IPS-18a (cell line): ENCODE data around the gene ABLIM1.

Experiments used
- H3K27ac ChIP-seq: one replicate; pipeline ENCODE4 v1.5.1; 2013; ENCODE audit warnings: low read length
- H3K27me3 ChIP-seq: one replicate; pipeline ENCODE4 v1.6.1; 2013; ENCODE audit warnings: mild to moderate bottlenecking, low read length; ENCODE audit not compliant: control insufficient read depth, insufficient read depth
- H3K36me3 ChIP-seq: one replicate; pipeline ENCODE4 v1.6.1; 2013; ENCODE audit warnings: low read depth, low read length; ENCODE audit not compliant: control insufficient read depth
- H3K4me1 ChIP-seq: one replicate; pipeline ENCODE4 v1.6.1; 2013; ENCODE audit warnings: low read depth, low read length; ENCODE audit not compliant: control insufficient read depth
- H3K4me3 ChIP-seq: one replicate; pipeline ENCODE4 v1.5.1; 2013; ENCODE audit warnings: low read length
- H3K9ac ChIP-seq: one replicate; pipeline ENCODE4 v1.6.1; 2013; ENCODE audit warnings: mild to moderate bottlenecking, low read length, moderate library complexity
- H3K9me3 ChIP-seq: one replicate; pipeline ENCODE4 v1.6.1; 2013; ENCODE audit warnings: low read depth, low read length; ENCODE audit not compliant: control insufficient read depth

Gene ABLIM1

GRCh38 chr10:114519306-114519669 is 138.8 kb downstream of the ABLIM1 start:
- peaks cover 41% of the 10 kb centered on the region for H3K4me1 ChIP-seq
- H3K36me3 ChIP-seq = no peaks in the 10 kb centered on the region
- H3K27me3 ChIP-seq = no peaks in the 10 kb centered on the region
- no peak overlapping the region for H3K27ac ChIP-seq
- no peak overlapping the region for H3K4me3 ChIP-seq
- no peak overlapping the region for H3K9ac ChIP-seq
- H3K9me3 ChIP-seq = no peaks in the 10 kb centered on the region

- no peaks in the 10 kb centered on the region for H3K9me3 ChIP-seq
- H3K9ac ChIP-seq = no peak overlapping the region
- H3K27me3 ChIP-seq = no peaks in the 10 kb centered on the region
- H3K36me3 ChIP-seq = no peaks in the 10 kb centered on the region
- H3K4me3 ChIP-seq = no peak overlapping the region
- no peak overlapping the region for H3K27ac ChIP-seq
- H3K4me1 ChIP-seq = peaks cover 38% of the 10 kb centered on the region
Measured at GRCh38 chr10:114518401-114519305, 139.4 kb downstream of the ABLIM1 start.

DNA sequence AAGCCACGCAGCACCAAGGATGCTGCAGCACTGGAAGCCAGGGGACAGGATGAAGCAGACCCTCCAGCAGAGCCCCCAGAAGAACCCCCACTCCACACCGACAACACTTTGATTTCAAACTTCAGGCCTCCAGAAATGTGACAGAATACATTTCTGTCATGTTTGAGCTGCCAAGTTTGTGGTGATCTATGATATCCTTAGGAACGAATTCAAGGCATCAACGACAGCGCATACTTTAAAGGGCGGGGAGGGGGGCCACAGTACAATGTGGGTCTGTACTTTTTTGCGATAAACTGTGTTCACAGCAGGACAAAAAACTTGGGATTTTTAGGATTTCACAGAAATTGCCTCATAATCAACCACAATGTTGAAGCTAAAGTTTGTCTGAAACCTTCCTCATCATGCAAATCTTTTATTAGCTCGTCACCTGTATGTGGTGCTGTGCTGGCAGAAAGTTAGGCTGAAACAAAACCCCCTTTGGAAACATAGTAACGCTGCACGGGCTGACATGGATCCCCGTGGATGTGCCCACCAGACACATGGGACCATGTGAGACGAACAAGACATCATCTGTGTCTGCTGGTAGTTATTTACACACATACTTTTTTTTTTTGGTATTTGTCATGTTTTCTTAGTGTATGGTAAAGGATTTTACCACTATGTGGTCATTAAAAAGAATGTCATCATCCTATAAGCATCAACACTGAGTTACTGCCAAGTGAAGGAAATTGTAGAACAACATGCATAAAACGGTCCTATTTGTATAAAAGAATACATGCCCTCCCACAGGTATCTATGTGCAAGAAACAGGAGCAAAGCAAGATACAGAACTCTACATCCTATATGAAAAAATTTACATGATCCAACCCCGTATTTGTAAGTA is 140.5 kb downstream of the ABLIM1 start:
- Histone ChIP-seq H3K27ac (no peak overlapping the region), H3K27me3 (no peaks in the 10 kb centered on the region), H3K9me3 (no peaks in the 10 kb centered on the region), H3K4me3 (no peak overlapping the region), H3K9ac (no peak overlapping the region), H3K4me1 (peaks cover 30% of the 10 kb centered on the region), H3K36me3 (no peaks in the 10 kb centered on the region)

DNA sequence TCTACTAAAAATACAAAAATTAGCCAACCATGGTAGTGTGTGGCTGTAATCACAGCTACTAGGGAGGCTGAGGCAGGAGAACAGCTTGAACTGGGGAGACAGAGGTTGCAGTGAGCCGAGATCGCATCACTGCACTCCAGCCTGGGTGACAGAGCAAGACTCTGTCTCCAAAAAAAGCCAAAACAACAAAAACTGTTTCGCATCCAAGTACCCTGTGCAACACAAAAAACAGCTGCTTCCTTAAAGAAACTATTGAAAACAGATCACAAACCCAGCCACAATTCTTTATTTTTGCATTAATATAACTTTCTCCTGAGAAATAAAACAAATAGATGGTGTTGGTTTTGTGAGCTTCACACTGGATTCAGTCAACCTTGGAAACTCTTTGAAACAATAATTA is 141.7 kb downstream of the ABLIM1 start:
- no peaks in the 10 kb centered on the region for H3K9me3 ChIP-seq
- H3K4me3 ChIP-seq = no peak overlapping the region
- no peaks in the 10 kb centered on the region for H3K36me3 ChIP-seq
- H3K27me3 ChIP-seq = no peaks in the 10 kb centered on the region
- peaks cover 19% of the 10 kb centered on the region for H3K4me1 ChIP-seq
- H3K9ac ChIP-seq = no peak overlapping the region
- no peak overlapping the region for H3K27ac ChIP-seq

- no peak overlapping the region for H3K4me3 ChIP-seq
- peaks cover 19% of the 10 kb centered on the region for H3K4me1 ChIP-seq
Measured at GRCh38 chr10:114515298-114515914, 142.7 kb downstream of the ABLIM1 start.

GRCh38 chr10:114513381-114513792 is 144.7 kb downstream of the ABLIM1 start:
- no peaks in the 10 kb centered on the region for H3K36me3 ChIP-seq

More at GRCh38 chr10:114515298-114515914, 142.7 kb downstream of the ABLIM1 start:
- H3K9me3 ChIP-seq = no peaks in the 10 kb centered on the region
- H3K36me3 ChIP-seq = no peaks in the 10 kb centered on the region
- H3K27me3 ChIP-seq = no peaks in the 10 kb centered on the region
- H3K27ac ChIP-seq = no peak overlapping the region
- no peak overlapping the region for H3K9ac ChIP-seq

GRCh38 chr10:114511881-114512280 is 146.2 kb downstream of the ABLIM1 start:
- Histone ChIP-seq H3K27ac (no peak overlapping the region), H3K9ac (no peak overlapping the region), H3K4me3 (no peak overlapping the region), H3K9me3 (no peaks in the 10 kb centered on the region), H3K36me3 (no peaks in the 10 kb centered on the region), H3K4me1 (peaks cover 12% of the 10 kb centered on the region), H3K27me3 (no peaks in the 10 kb centered on the region)

More at GRCh38 chr10:114513381-114513792, 144.7 kb downstream of the ABLIM1 start:
- no peaks in the 10 kb centered on the region for H3K9me3 ChIP-seq
- peaks cover 9% of the 10 kb centered on the region for H3K4me1 ChIP-seq
- H3K27ac ChIP-seq = no peak overlapping the region
- no peak overlapping the region for H3K9ac ChIP-seq
- no peaks in the 10 kb centered on the region for H3K27me3 ChIP-seq
- no peak overlapping the region for H3K4me3 ChIP-seq

DNA sequence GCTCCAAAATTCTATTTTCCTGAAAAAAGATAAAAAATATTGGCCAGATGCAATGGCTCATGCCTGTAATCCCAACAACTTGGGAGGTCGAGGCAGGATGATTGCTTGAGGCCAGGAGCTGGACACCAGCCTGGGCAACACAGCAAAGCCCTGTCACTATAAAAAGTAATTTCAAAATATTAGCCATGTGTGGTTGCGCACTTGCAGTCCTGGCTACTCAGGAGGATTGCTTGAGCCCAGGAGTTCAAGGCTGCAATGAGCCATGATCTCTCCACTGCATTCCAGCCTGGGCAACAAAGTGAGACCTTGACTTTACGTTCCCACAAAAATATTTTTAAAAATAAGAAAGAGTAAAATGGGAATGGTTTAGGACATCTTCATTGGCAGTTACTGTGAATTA is 149.7 kb downstream of the ABLIM1 start:
- H3K9me3 ChIP-seq = no peaks in the 10 kb centered on the region
- H3K4me1 ChIP-seq = peaks cover 12% of the 10 kb centered on the region
- H3K27me3 ChIP-seq = no peaks in the 10 kb centered on the region
- no peak overlapping the region for H3K27ac ChIP-seq
- H3K36me3 ChIP-seq = no peaks in the 10 kb centered on the region
- H3K9ac ChIP-seq = no peak overlapping the region
- no peak overlapping the region for H3K4me3 ChIP-seq

GRCh38 chr10:114507449-114507848 is 150.6 kb downstream of the ABLIM1 start:
- no peak overlapping the region for H3K9ac ChIP-seq
- H3K36me3 ChIP-seq = no peaks in the 10 kb centered on the region
- peaks cover 12% of the 10 kb centered on the region for H3K4me1 ChIP-seq
- H3K9me3 ChIP-seq = no peaks in the 10 kb centered on the region
- H3K4me3 ChIP-seq = no peak overlapping the region
- H3K27ac ChIP-seq = no peak overlapping the region
- no peaks in the 10 kb centered on the region for H3K27me3 ChIP-seq

- Histone ChIP-seq H3K4me3 (no peak overlapping the region), H3K9me3 (no peaks in the 10 kb centered on the region), H3K27me3 (no peaks in the 10 kb centered on the region), H3K4me1 (peaks cover 12% of the 10 kb centered on the region), H3K36me3 (no peaks in the 10 kb centered on the region), H3K27ac (no peak overlapping the region), H3K9ac (no peak overlapping the region)
Measured at GRCh38 chr10:114506871-114507385, 151.1 kb downstream of the ABLIM1 start.
